HG02610 (cell line): ENCODE results near the gene PALLD.
"Not testable (repeated sequence)": the region's sequence is repeated elsewhere in the genome, so short reads cannot be mapped to it uniquely, and the experiment has no call there.

Experiments
- ATAC-seq: cut with Tn5 transposase; IDR thresholded peaks from one replicate; pipeline ENCODE4 v1.9.1; 2021; ENCODE audit warnings: mild to moderate bottlenecking, moderate library complexity; ENCODE audit not compliant: unreplicated experiment

The PALLD gene

DNA sequence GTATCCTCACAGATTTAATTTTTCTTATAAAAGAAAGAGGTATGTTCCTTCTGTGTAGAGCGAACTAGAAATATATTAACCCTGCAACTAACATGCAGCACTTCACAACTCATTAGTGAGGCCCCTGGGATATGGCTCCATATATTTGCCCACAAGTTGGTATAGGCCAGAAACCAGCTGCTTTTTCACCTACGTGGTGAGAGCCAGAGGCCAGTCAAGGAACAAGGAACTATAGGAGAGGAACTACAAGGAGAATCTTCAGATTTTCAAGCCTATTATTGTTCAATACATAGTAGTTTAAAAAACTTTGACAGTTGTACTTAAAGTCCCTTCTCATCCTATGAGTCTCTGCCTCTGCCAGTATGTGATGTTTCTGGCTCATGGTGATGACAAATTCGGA lies 307.3 kb downstream of the PALLD start:
- no peak for ATAC-seq

GRCh38 chr4:168805341-168805740 lies 308.5 kb downstream of the PALLD start:
- ATAC-seq = no peak

GRCh38 chr4:168806247-168806646 lies 309.4 kb downstream of the PALLD start:
- ATAC-seq = not testable (repeated sequence)

DNA sequence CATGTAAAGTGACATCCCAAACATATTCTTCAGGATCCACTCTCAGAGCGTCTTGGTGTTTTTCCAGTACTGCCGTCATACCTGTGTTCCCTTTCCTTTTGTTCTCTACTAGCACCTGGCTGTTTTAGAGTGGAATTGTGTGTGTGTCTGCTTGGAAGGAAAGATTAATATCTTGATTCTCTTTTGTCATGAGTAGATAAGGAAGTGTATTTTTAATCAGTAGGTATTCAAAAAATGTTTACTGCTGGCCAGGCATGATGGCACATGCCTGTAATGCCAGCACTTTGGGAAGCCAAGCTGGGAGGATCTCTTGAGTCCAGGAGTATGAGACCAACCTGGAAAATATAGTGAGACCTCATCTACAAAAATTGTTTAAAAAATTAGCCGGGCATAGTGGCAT lies 314.4 kb downstream of the PALLD start:
- no peak for ATAC-seq

DNA sequence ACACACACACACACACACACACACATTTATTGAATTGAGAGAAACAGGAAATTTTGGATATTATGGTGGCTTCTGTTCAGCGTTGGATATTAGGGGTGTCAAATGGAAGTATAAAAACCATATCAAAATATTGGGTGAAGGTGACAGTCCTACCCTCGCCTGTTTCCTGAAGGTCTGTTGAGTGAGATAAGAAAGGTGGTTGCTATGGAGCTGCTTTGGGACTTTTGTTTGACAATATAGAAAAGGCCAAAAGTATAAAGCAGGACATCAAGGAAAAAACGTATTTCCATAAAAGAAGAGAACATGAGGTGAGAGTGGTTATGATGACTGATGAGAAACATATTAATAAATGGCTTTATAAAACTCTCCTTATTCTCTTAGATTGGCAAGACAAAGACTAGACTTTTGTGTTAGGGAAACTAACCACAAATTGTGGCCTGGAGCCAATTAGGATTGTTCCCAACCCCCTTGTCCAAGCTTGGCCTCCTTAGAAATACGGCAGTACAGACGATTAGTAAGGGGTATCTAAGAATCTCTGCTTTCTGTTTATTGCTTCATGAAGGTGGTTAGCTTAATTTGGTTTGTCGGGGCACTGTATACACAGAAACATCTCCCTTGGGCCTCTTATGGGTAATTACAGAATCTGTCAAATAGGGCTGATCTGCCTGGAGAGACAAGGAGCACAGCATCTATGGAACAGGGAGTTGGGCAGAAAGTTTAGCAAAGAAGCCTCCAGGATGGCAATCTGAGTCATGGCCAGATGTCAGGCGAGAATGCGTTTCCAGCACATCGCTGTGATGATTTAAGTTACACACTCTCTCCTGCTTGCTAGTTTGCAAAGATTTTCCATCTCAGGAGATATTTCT lies 315.2 kb downstream of the PALLD start:
- no peak for ATAC-seq

- no peak for ATAC-seq
Measured at GRCh38 chr4:168812806-168813205, 316.0 kb downstream of the PALLD start.

- no peak for ATAC-seq
Measured at GRCh38 chr4:168813890-168814289, 317.0 kb downstream of the PALLD start.

- ATAC-seq = no peak
Measured at GRCh38 chr4:168815379-168816345, 318.8 kb downstream of the PALLD start.

- no peak for ATAC-seq
Measured at GRCh38 chr4:168817370-168817769, 320.5 kb downstream of the PALLD start.

DNA sequence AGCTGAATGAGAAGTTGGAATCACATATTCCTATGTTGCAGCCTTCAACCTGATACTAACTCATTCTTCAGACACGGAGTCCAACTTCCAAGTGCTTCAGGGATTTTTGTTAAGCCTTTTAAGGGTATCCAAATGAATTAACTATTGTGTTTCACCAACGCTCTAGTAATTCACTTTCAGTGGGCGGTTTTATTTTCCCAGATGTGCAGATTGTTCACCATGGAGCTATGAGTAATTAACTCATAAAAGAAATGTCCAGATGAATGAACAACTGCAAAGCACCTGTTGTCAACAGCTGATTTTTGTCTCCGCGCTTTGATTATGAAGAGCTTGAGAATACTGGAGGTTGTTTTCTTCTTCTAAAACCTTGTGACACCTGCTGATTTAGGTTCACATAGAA lies 325.6 kb downstream of the PALLD start:
- no peak for ATAC-seq

- ATAC-seq = no peak
Measured at GRCh38 chr4:168825975-168826374, 329.1 kb downstream of the PALLD start.

- no peak for ATAC-seq
Measured at GRCh38 chr4:168826620-168827019, 329.8 kb downstream of the PALLD start.

DNA sequence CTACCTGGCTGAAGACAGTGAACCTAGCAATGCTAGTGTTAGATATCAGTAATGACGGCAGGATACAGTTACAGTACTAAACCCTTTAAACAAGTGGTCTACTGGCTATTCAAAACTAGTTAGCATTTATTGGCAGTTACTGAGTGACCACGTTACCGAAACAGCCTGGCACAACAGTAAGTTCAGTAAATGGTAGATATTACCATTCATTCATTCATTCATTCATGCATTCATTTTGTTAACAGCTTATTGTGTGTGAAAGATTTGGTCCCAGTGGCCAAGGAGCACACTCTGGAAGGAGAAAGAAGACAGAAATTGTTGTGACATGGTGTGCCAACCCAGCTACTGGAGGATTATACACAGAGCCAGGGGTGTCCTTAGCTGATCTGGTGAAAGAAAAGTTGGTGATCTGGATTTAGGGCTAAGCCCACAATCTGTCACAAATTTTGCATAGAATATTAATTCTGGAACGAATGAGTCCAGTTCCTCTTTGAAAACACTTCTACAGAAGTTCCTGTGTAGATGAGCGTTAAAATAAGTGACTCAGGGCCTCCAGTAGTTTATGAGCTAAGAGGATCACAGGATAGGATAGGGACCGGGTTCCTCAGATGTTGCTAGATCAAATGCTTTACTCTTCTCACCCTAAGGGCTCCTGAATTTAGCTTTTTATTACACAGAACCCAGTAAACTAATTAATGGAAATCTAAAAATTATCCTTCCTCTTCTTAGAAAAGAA lies 334.1 kb downstream of the PALLD start:
- ATAC-seq = no peak

DNA sequence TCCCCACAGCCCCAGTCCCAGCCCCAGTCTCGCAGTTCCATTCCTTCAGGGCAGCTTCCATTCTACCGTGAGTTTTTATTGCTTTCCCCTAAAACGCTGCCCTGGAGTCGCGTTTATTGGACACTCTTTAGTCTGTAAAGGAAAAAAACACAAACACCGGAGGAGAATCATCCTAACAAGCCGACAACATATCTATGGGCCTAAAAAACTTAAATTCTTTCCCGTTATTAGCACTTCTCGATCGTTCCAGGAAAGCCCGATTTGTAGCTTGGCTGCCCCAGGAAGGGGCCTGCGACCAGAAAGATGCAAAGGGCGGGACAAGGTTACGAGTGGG lies 334.7 kb downstream of the PALLD start:
- no peak for ATAC-seq

- peak; percentile 93 for ATAC-seq
Measured at GRCh38 chr4:168831919-168832762, 335.3 kb downstream of the PALLD start.

DNA sequence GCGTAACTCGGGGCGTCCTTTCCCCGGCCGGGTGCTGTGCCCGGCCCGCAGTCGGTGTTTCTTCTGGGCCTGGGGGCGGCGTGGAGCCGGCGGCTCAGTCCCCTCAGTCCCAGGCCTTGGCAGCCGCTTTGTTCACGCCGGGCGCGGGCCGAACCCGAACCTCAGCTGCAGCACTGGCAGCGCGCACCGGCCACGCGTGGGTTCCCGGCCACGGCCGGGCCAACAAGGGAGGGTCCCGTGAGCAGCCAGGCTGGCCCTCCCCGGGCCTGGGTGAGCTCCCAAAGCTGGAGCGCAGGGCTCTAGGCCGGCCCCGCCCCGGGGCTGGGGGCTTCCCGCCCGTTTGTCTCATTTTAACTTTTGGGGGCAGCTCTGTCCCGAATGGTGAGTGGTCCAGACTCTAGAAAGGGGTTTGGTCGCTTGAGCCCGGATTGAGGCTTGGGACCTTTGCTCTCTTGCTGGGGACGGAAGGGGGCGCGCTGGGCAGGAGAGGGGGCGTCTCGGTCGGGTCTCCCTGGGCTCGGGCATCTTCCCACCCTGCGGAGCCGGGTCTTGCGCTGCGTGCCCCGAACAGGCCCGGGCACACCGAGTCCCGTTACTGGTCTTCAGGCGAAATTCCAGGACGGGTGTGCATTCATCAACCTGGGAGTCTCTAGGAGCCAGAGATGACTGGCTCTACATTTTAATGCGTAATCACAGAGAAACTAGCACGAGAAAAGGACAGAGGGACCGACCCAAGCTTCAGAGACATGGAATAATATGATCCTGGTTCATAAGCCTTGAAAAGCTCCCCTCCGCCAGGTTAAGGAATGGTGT lies 336.1 kb downstream of the PALLD start:
- no peak for ATAC-seq

- ATAC-seq = no peak
Measured at GRCh38 chr4:168833881-168834280, 337.0 kb downstream of the PALLD start.

DNA sequence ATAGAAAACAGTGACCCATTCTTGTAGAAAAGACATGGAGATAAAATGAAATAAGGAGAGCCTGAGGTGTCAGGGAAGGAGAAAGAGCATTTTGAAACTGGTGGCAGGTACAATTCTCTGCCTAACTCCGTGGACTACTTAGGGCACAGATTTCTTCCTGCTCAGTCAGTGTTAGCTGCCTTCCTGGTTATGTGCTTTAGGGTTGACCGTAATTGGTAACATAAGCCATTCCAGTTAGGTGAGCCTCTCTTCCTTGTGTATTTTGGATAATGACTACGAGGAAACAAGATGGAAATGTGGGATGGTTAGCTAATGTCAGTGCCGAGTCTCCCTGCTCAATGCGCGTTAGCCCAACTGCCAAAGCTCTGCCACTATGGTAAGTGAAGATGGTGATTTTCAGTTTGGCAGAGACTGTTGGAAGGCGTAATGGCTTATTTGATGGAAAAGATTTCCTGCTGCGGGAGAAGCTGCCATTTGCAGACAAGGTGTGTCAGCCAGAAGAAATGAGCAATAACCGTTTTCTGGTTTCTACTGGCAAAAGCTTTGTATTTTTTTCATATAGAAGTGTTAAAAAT lies 339.1 kb downstream of the PALLD start:
- no peak for ATAC-seq

- no peak for ATAC-seq
Measured at GRCh38 chr4:168836490-168836889, 339.6 kb downstream of the PALLD start.
